ENCODE data around the gene OTULINL.

Gene OTULINL

GRCh38 chr5:14581106-14581890, at the start of gene OTULINL:
Gene OTULINL (plus strand): TSS chr5:14581792. CDS start chr5:14581895, 103 bp downstream.
- TF ChIP-seq CTCF (IDR thresholded peaks at IDR 0.05; ENCODE audit: control insufficient read depth, insufficient read depth, low read depth, low read length, missing control alignments), result no peak
- peak within 1 kb of the TSS; percentile 57 for H3K4me3 ChIP-seq (ENCODE audit: control insufficient read depth, low read depth, low read length)
- no peak for DNase-seq (ENCODE audit: low read depth)

- no peak for TF ChIP-seq CTCF (IDR thresholded peaks at IDR 0.05; ENCODE audit: control insufficient read depth, insufficient read depth, low read depth, low read length, missing control alignments)
- no peak for DNase-seq (ENCODE audit: low read depth)
- no peak overlapping the region for H3K4me3 ChIP-seq (ENCODE audit: control insufficient read depth, low read depth, low read length)
Measured at GRCh38 chr5:14532180-14532579, 49.4 kb upstream of the OTULINL start.

- TF ChIP-seq CTCF (IDR thresholded peaks at IDR 0.05; ENCODE audit: control insufficient read depth, insufficient read depth, low read depth, low read length, missing control alignments), result no peak
- no peak for DNase-seq (ENCODE audit: low read depth)
- H3K4me3 ChIP-seq (ENCODE audit: control insufficient read depth, low read depth, low read length), result no peak overlapping the region
Measured at GRCh38 chr5:14534773-14535172, 46.8 kb upstream of the OTULINL start.

- DNase-seq (ENCODE audit: low read depth), result no peak
Measured at GRCh38 chr5:14545308-14545707, 36.3 kb upstream of the OTULINL start.

GRCh38 chr5:14545862-14546261, 35.7 kb upstream of the OTULINL start:
- no peak for TF ChIP-seq CTCF (IDR thresholded peaks at IDR 0.05; ENCODE audit: control insufficient read depth, insufficient read depth, low read depth, low read length, missing control alignments)
- DNase-seq (ENCODE audit: low read depth), result no peak
- H3K4me3 ChIP-seq (ENCODE audit: control insufficient read depth, low read depth, low read length), result no peak overlapping the region

More at GRCh38 chr5:14545308-14545707, 36.3 kb upstream of the OTULINL start:
- TF ChIP-seq CTCF (IDR thresholded peaks at IDR 0.05; ENCODE audit: control insufficient read depth, insufficient read depth, low read depth, low read length, missing control alignments), result no peak
- no peak overlapping the region for H3K4me3 ChIP-seq (ENCODE audit: control insufficient read depth, low read depth, low read length)

- DNase-seq (ENCODE audit: low read depth), result no peak
- no peak for TF ChIP-seq CTCF (IDR thresholded peaks at IDR 0.05; ENCODE audit: control insufficient read depth, insufficient read depth, low read depth, low read length, missing control alignments)
- H3K4me3 ChIP-seq (ENCODE audit: control insufficient read depth, low read depth, low read length), result no peak overlapping the region
Measured at GRCh38 chr5:14547666-14548065, 33.9 kb upstream of the OTULINL start.

Data from AG09309 (cell line).